NCI-H524 (cell line): ENCODE results near the gene TMEM209.
"Not testable (repeated sequence)": the region's sequence is repeated elsewhere in the genome, so short reads cannot be mapped to it uniquely, and the experiment has no call there.

Source experiments
- DNase-seq, 2 experiments: peaks; one replicate each; lab custom pipeline; 2025; lab: John Stamatoyannopoulos, UW

TMEM209 gene

DNA sequence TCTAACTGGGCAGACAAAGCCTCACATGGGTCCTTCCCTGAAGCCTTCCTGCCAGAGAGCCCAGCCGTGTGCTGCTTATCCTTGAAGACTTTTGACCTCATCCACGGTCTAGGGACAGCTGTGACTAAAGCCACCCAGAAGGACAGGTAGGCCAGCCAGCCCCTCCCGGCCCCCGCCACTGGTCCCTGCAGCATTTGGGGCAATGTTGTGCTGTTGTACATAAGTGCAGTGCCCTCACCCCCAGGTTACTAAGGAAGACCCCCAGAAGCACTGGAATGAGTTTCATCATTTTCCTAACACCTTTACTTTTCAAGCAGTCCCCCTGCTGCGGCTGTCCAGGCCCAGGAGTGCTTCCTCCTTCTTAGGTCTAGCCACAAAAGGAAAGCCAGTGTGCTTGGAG, 43.0 kb downstream of the TMEM209 start:
- no peak for DNase-seq

DNA sequence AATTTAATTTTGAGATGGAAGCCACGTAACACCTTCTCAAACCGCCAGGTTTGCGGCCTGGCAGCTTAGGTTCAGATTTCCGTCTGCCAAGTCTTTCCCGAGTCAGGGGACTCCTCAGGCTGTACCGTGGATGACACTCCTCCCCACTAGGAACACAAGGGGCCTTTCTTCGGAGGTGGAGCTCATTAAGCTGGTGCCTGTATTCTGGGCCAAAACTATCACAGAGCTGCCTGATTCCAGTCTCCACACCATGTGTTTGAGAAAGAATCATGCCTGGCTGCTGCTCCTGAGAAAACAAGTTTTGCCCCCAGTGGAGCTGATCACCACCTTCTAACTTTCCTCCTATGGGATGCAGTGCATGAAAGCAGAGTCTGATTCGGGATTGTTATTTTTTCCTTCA, 44.8 kb downstream of the TMEM209 start:
- DNase-seq = no peak

DNA sequence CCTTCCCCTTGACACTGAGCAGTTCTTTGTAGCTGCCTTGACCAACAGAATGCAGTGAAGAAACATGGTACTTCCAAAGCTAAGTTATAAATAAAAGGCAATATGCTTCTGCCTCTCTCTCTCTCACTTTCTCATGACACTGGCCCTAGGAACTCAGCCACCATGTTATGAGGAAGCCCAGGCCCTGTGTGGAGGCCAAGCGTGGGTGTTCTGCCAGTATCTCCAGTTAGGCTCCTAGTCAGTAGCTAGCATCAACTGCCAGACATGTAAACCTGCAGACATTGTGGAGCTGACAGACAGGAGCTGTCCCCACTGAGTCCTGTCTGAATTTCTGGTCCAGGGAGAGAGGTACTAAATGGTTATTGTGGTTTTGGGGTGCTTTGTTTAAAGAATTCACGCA, 45.2 kb downstream of the TMEM209 start:
- DNase-seq = no peak

GRCh38 chr7:130157700-130158099, 47.5 kb downstream of the TMEM209 start:
- no peak for DNase-seq

DNA sequence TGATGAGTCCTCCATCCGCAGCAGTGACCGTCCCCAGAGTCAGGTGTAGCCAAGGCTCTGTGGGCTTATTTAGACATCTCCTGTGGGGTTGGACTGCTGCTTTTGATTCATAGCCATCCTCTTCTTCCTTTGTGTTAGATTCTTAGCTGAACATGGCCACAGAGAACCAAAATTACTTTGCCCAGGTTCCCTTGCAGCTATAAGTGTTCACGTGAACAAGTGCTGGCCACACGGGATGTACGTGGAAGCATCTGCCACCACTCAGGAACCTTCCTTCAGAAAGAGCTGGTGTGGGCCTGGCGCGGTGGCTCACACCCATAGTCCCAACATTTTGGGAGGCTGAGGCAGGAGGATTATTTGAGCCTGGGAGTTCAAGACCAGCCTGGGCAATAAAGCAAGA, 49.1 kb downstream of the TMEM209 start:
- DNase-seq = no peak

DNA sequence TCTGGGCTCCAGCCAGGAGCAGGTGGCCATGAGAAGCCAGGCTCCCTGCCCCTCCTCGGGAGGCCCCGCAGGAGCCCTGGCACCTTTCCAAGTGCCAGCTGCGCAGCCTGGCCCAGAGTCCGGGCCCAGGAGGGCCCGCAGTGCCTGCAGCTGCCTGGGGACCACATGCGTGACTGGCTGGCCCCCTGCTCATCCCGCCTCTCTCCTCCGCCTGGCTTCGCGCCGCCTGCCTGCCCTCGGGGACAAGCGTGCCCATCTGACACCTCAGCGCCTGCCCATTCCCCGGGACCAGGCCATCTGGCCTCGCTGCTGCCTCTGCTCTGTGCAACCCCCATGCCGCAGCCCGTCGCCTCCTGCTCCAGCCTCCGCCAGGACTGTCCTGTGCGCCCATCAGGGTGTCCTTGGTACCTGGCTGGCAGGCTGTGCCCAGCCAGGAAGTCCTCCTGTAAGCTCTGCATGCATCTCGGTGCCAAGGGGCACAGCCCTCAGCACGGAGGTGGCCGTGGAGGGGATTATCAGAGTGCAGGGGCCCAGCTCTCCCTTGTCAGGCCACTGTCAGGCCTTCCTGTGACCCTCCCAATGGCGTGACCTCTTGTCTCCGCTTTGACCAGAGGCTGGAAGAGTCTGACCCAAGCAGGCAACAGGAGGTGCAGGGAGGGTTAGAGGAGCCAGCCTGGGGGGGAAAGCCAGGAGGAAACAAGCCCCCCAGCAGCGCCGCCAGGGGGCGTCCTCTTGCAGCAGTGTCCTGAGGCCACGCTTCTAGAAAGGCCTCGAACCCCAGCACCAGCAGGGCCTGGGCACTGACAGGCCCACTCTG, 50.5 kb downstream of the TMEM209 start:
- DNase-seq = peak; percentile 92 to 98

- no peak for DNase-seq
Measured at GRCh38 chr7:130154131-130154500, 51.1 kb downstream of the TMEM209 start.

DNA sequence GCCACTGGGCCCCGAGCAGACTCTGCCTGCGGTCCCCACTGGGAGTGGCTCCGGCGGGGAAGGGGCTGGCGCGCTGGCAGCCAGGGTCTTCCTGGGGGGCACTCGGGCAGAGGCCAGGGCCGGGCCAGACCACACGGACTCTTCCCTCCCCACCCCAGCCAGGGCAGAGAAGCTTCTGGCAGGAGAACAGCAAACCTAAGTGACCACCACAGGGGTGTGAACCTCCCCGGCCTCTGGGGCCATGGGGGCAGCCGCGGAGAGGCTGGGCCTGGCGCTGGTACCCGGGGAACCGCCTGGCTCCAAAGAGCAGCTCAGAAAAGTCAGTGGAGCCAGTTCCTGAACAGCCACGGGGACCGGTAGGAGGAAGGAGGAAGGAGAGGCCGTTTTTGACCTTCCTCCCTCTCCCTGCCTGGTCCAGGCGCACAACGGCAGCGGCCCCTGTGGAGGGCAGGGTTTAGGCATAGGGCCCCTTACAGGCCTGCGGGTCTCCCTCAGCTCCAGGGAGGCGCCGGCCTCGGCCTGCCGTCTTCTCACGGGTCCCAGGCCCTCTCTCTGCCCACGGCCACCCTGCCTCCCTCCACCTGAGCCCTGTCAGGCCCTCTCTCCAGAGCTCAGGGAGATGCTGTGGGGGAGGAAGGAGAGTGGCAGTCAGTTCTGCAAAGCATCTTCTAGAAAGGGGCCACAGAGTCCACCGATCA, 51.8 kb downstream of the TMEM209 start:
- DNase-seq = no peak

DNA sequence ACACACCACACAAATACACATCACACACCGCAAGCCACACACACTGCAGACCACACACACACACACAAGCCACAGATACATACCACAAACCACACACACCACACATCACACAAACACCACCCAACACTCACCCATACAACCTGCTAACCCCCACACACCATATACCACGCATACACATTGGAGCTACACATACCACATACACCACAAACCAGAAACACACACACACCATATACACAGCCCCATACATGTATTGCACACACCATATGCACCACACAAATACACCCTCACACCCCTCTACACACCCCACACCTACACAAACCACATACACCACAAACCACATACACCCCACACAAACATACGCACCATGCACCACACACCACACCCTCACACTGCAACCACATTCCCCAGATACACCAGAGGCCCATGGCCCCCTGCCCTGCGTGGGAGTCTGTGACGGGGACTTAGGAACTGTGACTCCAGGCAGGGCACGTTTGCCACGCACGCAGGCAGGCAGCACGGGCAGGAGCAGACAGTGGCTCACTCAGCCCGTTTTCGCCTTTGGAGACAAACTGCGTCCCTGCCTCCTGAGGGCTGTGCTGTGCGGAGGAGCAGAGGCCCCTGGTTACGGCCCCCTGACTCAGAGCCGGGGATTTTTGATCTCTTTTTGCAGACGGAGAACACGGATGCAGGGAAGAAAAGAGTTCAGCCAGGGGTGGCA, 52.6 kb downstream of the TMEM209 start:
- no peak for DNase-seq

DNA sequence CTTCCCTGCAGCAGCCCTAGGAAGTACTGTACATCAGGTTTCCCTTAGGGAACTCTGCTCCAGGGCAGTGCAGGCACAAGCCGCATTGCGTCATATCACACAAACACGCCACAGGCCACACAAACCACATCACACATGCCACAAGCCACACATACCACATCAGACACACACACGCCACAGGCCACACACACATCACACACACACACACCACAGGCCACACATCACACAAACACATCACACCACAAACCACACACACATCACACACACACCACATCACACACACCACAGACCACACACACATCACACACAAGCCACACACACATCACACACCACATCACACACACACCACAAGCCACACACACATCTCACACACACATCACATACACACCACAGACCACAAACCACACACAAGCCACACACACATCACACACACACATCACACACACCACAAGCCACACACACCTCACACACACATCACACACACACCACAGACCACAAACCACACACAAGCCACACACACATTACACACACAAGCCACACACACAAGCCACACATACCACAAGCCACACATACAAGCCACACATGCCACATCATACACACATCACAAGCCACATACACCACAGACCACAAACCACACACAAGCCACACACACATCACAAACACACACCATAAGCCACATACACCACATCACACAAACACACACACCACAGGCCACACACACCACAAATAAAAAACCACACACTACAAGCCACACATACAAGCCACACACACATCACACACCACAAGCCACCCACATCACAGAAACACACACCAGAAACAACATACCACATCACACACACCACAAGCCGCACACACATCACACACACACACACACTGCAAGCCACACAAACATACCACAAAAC, 53.4 kb downstream of the TMEM209 start:
- no peak for DNase-seq

DNA sequence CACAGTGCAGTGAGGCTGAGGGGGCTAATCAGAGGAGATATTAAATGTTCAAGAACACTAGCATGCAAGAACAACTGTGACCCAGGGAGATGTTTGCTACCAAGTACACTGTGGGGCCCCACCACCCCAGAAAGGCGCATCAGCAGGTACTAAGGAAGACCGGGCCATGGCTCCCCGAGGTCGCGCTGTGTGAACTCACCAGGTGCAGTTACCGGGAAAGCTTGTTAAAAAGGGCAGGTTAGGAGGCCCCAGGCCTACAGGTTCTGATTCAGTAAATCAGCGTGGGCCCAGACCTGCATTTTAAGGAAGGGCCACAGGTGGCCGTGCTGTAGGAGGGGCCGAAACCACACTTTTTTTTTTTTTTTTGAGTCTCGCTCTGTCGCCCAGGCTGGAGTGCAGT, 54.6 kb downstream of the TMEM209 start:
- DNase-seq = peak in 1 of 2 experiments; percentile 7

DNA sequence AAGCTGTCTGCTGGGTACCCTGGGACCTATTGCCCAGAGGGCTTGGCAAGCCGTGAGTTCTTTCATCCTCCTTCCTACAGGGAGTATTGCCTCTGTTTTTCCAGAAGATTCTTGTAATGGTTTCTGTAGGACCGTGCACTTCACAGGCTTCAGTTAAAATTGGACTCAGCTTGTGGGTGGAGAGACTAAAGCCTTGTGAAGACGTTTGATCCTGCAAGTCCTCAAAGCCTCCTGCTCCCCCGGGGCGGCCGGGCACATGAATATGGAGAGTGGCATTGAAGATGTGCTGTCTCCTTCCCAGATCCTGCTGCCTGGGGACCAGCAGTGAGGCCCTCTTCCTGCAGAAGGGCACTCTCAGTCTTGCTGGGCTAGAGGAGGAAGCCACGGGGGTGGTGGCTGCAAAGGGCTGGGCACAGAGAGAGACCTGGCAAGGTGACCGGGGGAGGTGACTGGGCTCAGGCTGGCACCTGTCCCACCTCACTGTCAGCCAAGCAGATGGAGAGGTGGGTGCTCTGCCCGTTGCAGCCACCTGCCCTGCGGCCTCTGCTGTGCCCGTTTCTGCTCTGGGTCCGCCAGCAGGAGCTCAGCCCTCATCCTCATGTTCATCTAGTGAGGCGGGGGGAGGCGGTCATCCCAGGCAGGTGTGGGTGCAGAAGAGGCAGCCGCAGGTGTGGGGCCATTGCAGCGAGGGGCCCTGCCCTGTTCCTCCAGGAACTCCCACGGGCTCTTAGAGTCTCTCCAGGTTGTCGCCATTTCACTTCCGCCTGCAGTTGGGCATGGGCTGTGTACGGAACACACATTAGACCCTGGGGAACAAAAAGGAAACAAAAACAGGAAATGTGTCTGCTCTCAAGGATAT, 55.7 kb downstream of the TMEM209 start:
- peak; percentile 42 to 65 for DNase-seq

GRCh38 chr7:130148561-130148960, 56.6 kb downstream of the TMEM209 start:
- DNase-seq = peak; percentile 87 to 95

DNA sequence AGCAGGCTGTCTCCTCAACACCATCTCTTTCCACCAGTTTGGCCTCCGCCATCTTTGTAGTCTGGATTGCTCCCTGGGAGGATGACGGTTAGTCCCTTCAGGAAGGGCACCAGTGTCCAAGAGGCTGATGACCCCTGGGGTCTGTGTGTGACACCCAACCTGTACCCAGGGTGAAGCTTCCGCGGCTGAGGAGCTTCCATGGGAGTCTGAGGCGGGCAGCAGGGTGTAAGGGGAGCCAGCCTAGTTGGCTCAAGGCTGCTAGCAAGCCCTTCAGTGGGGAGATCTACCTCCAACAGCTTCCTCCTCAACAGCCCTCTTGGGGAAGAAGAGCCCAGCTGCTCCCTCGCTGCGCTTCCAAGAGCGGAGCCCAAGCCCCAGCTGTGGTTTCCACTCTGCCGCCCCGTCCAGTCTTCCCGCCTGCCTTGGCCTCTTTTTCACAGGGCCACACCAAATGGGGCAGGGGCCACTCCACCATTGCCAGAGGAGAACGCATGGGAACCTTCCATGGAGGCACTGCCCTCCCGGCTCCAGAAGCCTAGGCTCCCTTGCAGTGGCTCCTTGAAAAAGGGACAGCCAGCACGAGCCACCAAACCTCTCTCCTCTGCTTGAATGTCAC, 57.4 kb downstream of the TMEM209 start:
- DNase-seq = peak; percentile 65 to 87

GRCh38 chr7:130146693-130147405, 58.4 kb downstream of the TMEM209 start:
- DNase-seq = no peak

DNA sequence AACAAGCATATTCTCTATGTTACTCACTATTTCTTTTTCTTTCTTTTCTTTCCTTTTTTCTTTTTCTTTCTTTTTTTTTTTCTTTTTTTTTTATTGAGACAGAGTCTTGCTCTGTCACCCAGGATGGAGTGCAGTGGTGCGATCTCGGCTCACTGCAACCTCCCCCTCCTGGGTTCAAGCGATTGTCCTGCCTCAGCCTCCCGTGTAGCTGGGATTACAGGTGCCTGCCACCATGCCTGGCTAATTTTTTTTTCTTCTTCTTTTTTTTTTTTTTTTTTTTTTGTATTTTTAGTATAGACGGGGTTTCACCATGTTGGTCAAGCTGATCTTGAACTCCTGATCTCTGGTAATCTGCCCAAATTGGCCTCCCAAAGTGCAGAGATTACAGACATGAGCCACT, 59.1 kb downstream of the TMEM209 start:
- not testable (repeated sequence) for DNase-seq

GRCh38 chr7:130145424-130146100, 59.6 kb downstream of the TMEM209 start:
- DNase-seq = no peak

DNA sequence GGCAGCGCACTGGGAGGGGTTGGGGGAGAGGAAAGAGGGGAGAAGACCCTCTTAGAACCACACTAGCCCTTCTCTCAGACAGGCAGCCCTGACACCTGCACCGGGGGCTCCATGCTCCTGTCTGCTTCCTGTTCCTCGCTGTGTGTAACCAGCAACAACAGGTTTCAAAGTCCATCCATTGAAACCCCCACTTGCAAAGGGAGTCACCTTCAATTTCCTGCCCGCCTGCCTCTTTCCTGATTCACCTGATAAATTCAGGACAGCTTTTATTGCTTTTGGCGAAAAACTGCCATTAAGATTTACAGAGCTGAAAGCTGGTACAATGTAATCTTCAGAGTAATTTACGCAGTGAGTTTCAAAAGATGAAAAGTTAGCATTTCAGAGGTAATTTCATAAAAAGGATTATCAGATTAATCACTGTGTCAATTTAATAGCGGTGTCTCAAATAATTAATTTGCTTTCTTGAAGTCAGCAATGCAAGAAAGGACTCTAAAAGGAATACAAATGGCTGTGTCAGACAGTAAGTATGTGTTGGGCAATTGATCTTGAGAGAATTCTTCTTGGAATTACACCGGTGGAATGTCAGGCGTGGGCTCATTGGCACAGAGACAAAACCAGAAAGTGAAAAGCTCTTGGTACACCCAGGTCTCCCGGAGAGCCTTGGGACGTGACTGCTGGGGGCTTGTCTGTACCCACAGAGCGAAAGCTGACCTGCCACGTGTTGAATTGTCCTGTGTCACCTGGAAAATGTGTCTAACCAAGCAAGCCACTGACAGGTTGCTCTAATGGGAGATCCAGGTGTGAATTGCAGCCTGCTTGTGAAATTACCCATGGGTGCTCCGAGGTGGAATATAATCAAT, 60.7 kb downstream of the TMEM209 start:
- DNase-seq = no peak
